K562 (cell line): ENCODE measurements around the gene PPP1R13L. TPM values are rescaled to one million over a fixed set of nuclear protein-coding genes. Genes with fewer than 3 reads are reported as not detected.

Experiments
- CHD1 ChIP-seq: fragments of 200-600 bp; sonication (generic); IDR thresholded peaks from one replicate; pipeline ENCODE4 v1.6.1; 2012; ENCODE audit warnings: mild to moderate bottlenecking, moderate library complexity, low read length, inconsistent platforms
- CREM ChIP-seq: IDR thresholded peaks from 2 replicates; pipeline ENCODE4 v1.6.1; 2014; ENCODE audit warnings: antibody characterized with exemption, low read depth
- EP400 ChIP-seq: fragments of 450-650 bp; IDR thresholded peaks from 2 replicates; pipeline ENCODE4 v1.6.1; 2017; ENCODE audit warnings: antibody characterized with exemption, mild to moderate bottlenecking, moderate library complexity
- KDM1A ChIP-seq, 2 experiments: fragments of 450-650 bp; IDR thresholded peaks; 2 replicates each; pipeline ENCODE4 v1.6.1; 2016; ENCODE audit warnings: mild to moderate bottlenecking in 2 of 2
- L3MBTL2 ChIP-seq: fragments of 450-650 bp; IDR thresholded peaks from 2 replicates; pipeline ENCODE4 v1.6.1; 2016; ENCODE audit warnings: mild to moderate bottlenecking, moderate library complexity
- MYC ChIP-seq, 2 experiments: fragments of 250-450 bp in 1 of 2; sonication (Bioruptor Pico) in 1 of 2; IDR thresholded peaks; 2 replicates each; pipeline versions ENCODE4 v1.5.1 to v1.6.1; 2012 to 2021; ENCODE audit warnings: low read depth in 2 of 2, borderline replicate concordance in 1 of 2, improper control_type of control experiment in 1 of 2, low read length in 1 of 2, mild to moderate bottlenecking in 1 of 2, moderate library complexity in 1 of 2
- NBN ChIP-seq: fragments of 450-650 bp; IDR thresholded peaks from 2 replicates; pipeline ENCODE4 v1.6.1; 2016; ENCODE audit warnings: low read depth, mild to moderate bottlenecking
- PKNOX1 ChIP-seq: fragments of 450-650 bp; IDR thresholded peaks from 2 replicates; pipeline ENCODE4 v1.6.1; 2016
- POLR3G ChIP-seq: IDR thresholded peaks from 2 replicates; pipeline ENCODE4 v1.6.1; 2011; ENCODE audit not compliant: insufficient read length, insufficient replicate concordance; ENCODE audit errors: extremely low read depth
- RERE ChIP-seq: sonication (generic); formaldehyde crosslinking; IDR thresholded peaks from 2 replicates; pipeline ENCODE4 v1.8.0; 2023; ENCODE audit warnings: missing genetic modification reagents, mild to moderate bottlenecking, borderline replicate concordance
- THRB ChIP-seq: fragments of 450-650 bp; formaldehyde crosslinking; conservative IDR thresholded peaks from 2 replicates; pipeline ENCODE4 v1.4.0; 2022; ENCODE audit warnings: mild to moderate bottlenecking, missing genetic modification characterization
- TRIM28 ChIP-seq: fragments of 450-650 bp; IDR thresholded peaks from 2 replicates; pipeline ENCODE4 v1.6.1; 2017
- USF2 ChIP-seq: sonication (generic); formaldehyde crosslinking; IDR thresholded peaks from 2 replicates; pipeline ENCODE4 v1.5.0; 2020; ENCODE audit warnings: missing genetic modification reagents
- VEZF1 ChIP-seq: fragments of 200-800 bp; sonication (Bioruptor generic); IDR thresholded peaks from 2 replicates; pipeline ENCODE4 v1.6.1; 2017; ENCODE audit warnings: missing genetic modification characterization, missing compliant biosample characterization
- XRCC3 ChIP-seq: fragments of 450-650 bp; IDR thresholded peaks from 2 replicates; pipeline ENCODE4 v1.6.1; 2017; ENCODE audit warnings: mild to moderate bottlenecking, moderate library complexity
- ZNF589 ChIP-seq: fragments of 200-800 bp; sonication (Bioruptor generic); IDR thresholded peaks from 2 replicates; pipeline ENCODE4 v1.6.1; 2016; ENCODE audit warnings: low read depth, missing genetic modification characterization, missing compliant biosample characterization
- ZNF75A ChIP-seq: fragments of 450-650 bp; formaldehyde crosslinking; IDR thresholded peaks from 2 replicates; pipeline ENCODE4 v1.4.0; 2020; ENCODE audit warnings: mild to moderate bottlenecking
- polyA plus RNA-seq, 8 experiments: library from polyadenylated mRNA; depleted of rRNA in 4 of 8; stranded (reverse) in 5 of 8; unstranded in 3 of 8; fragments of >200 nt; fragmentation: Nextera tagmentation in 2 of 8; fragmentation: Illumina TruSeq in 1 of 8; extraction: Ambion mirVana in 2 of 8; extraction: Trizol in 1 of 8; gene quantifications; 2 replicates each; pipeline versions ENCODE4 v1.2.1 to v1.2.3, GENCODE V29; 2011 to 2014; ENCODE audit warnings: inconsistent platforms in 1 of 8, missing spikeins in 1 of 8
- total RNA-seq, 7 experiments: library from RNA; depleted of rRNA in 6 of 7; stranded (reverse); fragments of >200 nt in 6 of 7; fragmentation: Illumina TruSeq in 2 of 7; extraction: Trizol in 2 of 7; gene quantifications; 2 replicates each; pipeline versions ENCODE4 v1.2.1 to v1.2.3, GENCODE V29; 2011 to 2021; ENCODE audit warnings: low replicate concordance in 1 of 7

The PPP1R13L gene
- total and polyA plus RNA-seq, 9 of the 15 experiments (the other 6 are each of a cell fraction or from before 2014, with no cell fraction given), result 0.32 to 6.7 (median 2.0) TPM

- TF ChIP-seq CHD1, result no peak
- peak; percentile 40; the same call in 1 of the 2 replicates for TF ChIP-seq VEZF1 (CRISPR knock-in tag)
- no peak for TF ChIP-seq ZNF75A (CRISPR knock-in tag)
- no peak for TF ChIP-seq THRB (CRISPR knock-in tag)
- peak; percentile 24; the same call in 1 of the 2 replicates for TF ChIP-seq CREM
- TF ChIP-seq ZNF589 (CRISPR knock-in tag), result no peak
- peak; percentile 47 to 66; a peak in 3 of 4 replicates for TF ChIP-seq KDM1A (IDR thresholded peaks at IDR 0.05)
- no peak for TF ChIP-seq NBN
- TF ChIP-seq MYC (IDR thresholded peaks at IDR 0.05; ENCODE audit: low read depth, low read length), result peak; percentile 41; the same call in 1 of the 2 replicates
- TF ChIP-seq MYC (CRISPR knock-in tag; IDR thresholded peaks at IDR 0.05; ENCODE audit: borderline replicate concordance, low read depth), result no peak
- TF ChIP-seq EP400, result peak; percentile 32; the same call in 1 of the 2 replicates
- TF ChIP-seq PKNOX1, result peak; percentile 84
- no peak for TF ChIP-seq XRCC3
- TF ChIP-seq TRIM28, result no peak
- no peak for TF ChIP-seq RERE
- 0 out of 2 replicates have a peak, but pooled peaks have one; percentile 22 for TF ChIP-seq L3MBTL2
- TF ChIP-seq POLR3G, result no peak
- no peak for TF ChIP-seq USF2
Measured at GRCh38 chr19:45403781-45404556, 900 bp downstream of the PPP1R13L start (continued).
